Measurements from ENCODE around the gene VTCN1. TPM values are rescaled to one million over a fixed set of nuclear protein-coding genes. Genes with fewer than 3 reads are reported as not detected.
"Not testable (repeated sequence)": the region's sequence is repeated elsewhere in the genome, so short reads cannot be mapped to it uniquely, and the experiment has no call there.

VTCN1 gene
- total RNA-seq, 1 donor from 2014 or later, result not detected

GRCh38 chr1:117173691-117174090 lies 37.0 kb downstream of the VTCN1 start:
- intact Hi-C loops (cut with micrococcal nuclease), result no loop called here
- H3K9me3 Mint-ChIP-seq, result no peaks in the 10 kb centered on the region

DNA sequence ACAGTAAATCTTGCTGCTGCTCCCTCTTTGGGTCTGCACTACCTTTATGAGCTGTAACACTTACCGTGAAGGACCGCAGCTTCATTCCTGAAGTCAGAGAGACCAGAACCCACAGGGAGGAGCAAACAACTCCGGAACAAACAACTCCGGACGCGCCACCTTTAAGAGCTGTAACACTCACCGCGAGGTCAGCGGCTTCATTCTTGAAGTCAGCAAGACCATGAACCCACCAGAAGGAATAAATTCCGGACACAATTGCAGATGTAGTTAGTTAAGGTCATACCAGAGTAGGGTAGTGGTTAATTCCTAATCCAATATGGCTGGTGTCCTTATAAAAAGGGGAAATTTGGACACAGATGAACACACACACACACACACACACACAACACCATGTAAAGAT lies 37.7 kb downstream of the VTCN1 start:
- intact Hi-C loops (cut with micrococcal nuclease), result no loop called here
- H3K36me3 Mint-ChIP-seq (ENCODE audit: low read depth), result no peaks in the 10 kb centered on the region
- H3K4me1 Mint-ChIP-seq (ENCODE audit: low read depth), result no peaks in the 10 kb centered on the region
- H3K27me3 Mint-ChIP-seq (ENCODE audit: insufficient read depth), result no peaks in the 10 kb centered on the region
- H3K27ac Mint-ChIP-seq, result no peak overlapping the region
- no peak for DNase-seq (ENCODE audit: low spot score)
- no peaks in the 10 kb centered on the region for H3K9me3 Mint-ChIP-seq
- H3K4me3 Mint-ChIP-seq, result no peak overlapping the region

More at GRCh38 chr1:117173691-117174090, 37.0 kb downstream of the VTCN1 start:
- Mint-ChIP-seq H3K4me3 (no peak overlapping the region), H3K27me3 (ENCODE audit: insufficient read depth) (no peaks in the 10 kb centered on the region), H3K4me1 (ENCODE audit: low read depth) (no peaks in the 10 kb centered on the region), H3K36me3 (ENCODE audit: low read depth) (no peaks in the 10 kb centered on the region), H3K27ac (no peak overlapping the region)
- DNase-seq (ENCODE audit: low spot score), result no peak

GRCh38 chr1:117171900-117172511 lies 38.7 kb downstream of the VTCN1 start:
- no peaks in the 10 kb centered on the region for H3K4me1 Mint-ChIP-seq (ENCODE audit: low read depth)
- no peaks in the 10 kb centered on the region for H3K36me3 Mint-ChIP-seq (ENCODE audit: low read depth)
- intact Hi-C loops (cut with micrococcal nuclease), result no loop called here
- DNase-seq (ENCODE audit: low spot score), result no peak
- peaks cover 2% of the 10 kb centered on the region for H3K27me3 Mint-ChIP-seq (ENCODE audit: insufficient read depth)
- H3K9me3 Mint-ChIP-seq, result no peaks in the 10 kb centered on the region
- H3K27ac Mint-ChIP-seq, result no peak overlapping the region
- H3K4me3 Mint-ChIP-seq, result no peak overlapping the region

DNA sequence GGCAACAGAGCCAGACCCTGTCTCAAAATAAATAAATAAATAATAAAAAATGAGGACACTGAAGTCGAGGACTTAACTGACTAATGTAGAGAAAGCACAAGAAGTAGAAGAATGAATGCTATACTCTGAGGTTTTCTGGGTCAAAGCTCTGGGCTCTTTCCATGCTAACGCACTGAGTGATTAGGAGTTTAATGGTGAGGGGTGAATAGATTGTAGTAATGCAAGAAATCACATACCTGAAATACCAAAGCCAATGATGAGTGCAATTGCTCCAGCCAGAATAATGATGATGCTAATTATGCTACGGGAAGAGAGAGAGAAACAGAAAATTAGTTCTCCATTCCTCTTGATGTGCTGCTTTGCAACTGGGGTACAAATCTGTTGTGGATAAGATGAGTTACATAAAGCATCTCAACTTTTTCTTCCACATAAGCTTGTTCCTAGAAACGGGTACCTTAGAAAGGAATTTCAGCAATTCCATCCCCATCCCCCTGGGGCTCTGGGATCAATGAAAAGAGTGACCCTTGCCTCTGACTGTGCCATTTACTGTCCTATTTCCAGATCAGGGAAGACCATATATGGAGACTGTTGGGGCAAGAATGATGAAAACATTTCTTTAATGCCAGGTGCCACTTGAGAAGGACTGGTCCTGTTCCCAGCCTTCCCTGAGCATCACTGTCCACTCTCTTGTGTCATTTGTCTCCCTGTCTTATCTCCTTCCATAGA lies 40.7 kb downstream of the VTCN1 start:
- Mint-ChIP-seq H3K4me1 (ENCODE audit: low read depth) (no peaks in the 10 kb centered on the region), H3K27me3 (ENCODE audit: insufficient read depth) (peaks cover 2% of the 10 kb centered on the region), H3K4me3 (no peak overlapping the region), H3K9me3 (no peaks in the 10 kb centered on the region), H3K36me3 (ENCODE audit: low read depth) (no peaks in the 10 kb centered on the region), H3K27ac (no peak overlapping the region)
- DNase-seq (ENCODE audit: low spot score), result no peak
- intact Hi-C loops (cut with micrococcal nuclease), result no loop called here

- DNase-seq (ENCODE audit: low spot score), result no peak
- no peaks in the 10 kb centered on the region for H3K36me3 Mint-ChIP-seq (ENCODE audit: low read depth)
- peaks cover 2% of the 10 kb centered on the region for H3K27me3 Mint-ChIP-seq (ENCODE audit: insufficient read depth)
- no peaks in the 10 kb centered on the region for H3K4me1 Mint-ChIP-seq (ENCODE audit: low read depth)
- intact Hi-C loops (cut with micrococcal nuclease), result no loop called here
- no peaks in the 10 kb centered on the region for H3K9me3 Mint-ChIP-seq
- no peak overlapping the region for H3K4me3 Mint-ChIP-seq
- H3K27ac Mint-ChIP-seq, result no peak overlapping the region
Observed at GRCh38 chr1:117167402-117167801, 43.3 kb downstream of the VTCN1 start.

DNA sequence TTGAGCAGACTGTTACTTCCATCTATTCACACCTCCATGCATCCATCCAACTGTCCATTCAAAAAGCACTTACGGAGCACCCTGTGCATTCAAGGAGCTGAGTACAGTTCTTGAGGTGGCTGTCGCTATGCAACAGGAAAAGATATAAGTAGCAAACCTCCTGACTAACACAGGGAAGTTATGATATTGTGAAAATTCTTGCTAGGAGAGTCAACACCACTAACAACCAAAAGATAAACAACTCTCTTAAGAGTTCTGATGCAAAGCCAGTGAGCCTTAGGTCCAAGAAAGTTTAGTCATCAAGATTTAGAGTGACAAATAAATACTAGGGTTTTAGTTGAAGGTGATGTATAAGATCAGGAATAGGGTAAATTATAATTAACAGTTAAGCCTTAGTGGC lies 44.7 kb downstream of the VTCN1 start:
- intact Hi-C loops (cut with micrococcal nuclease), result no loop called here
- H3K4me1 Mint-ChIP-seq (ENCODE audit: low read depth), result no peaks in the 10 kb centered on the region
- no peak overlapping the region for H3K4me3 Mint-ChIP-seq
- no peaks in the 10 kb centered on the region for H3K9me3 Mint-ChIP-seq
- H3K36me3 Mint-ChIP-seq (ENCODE audit: low read depth), result no peaks in the 10 kb centered on the region
- no peak overlapping the region for H3K27ac Mint-ChIP-seq
- peaks cover 2% of the 10 kb centered on the region for H3K27me3 Mint-ChIP-seq (ENCODE audit: insufficient read depth)
- DNase-seq (ENCODE audit: low spot score), result no peak

- H3K9me3 Mint-ChIP-seq, result no peaks in the 10 kb centered on the region
Observed at GRCh38 chr1:117164209-117164608, 46.5 kb downstream of the VTCN1 start.

DNA sequence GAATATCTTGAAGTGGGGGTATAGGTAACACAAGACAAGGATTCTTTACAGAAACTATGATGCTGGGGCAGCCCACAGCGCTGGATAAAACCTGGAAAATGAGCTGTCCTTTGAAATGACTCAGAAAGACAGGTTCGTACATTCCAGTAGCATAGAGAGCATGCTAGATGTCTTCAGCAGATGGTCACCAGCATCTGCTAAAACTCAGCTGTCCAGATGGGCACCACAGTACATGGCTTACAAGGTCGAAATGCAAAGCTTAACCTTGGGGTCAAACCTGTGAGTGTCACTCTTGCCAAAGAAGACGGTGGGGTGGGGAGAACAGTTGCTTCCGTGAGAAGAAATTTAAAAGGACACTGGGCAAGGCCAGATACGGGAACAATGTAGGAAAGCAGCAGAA lies 47.9 kb downstream of the VTCN1 start:
- H3K4me3 Mint-ChIP-seq, result no peak overlapping the region
- H3K27ac Mint-ChIP-seq, result no peak overlapping the region
- no peaks in the 10 kb centered on the region for H3K4me1 Mint-ChIP-seq (ENCODE audit: low read depth)
- H3K36me3 Mint-ChIP-seq (ENCODE audit: low read depth), result no peaks in the 10 kb centered on the region
- H3K9me3 Mint-ChIP-seq, result no peaks in the 10 kb centered on the region
- DNase-seq (ENCODE audit: low spot score), result no peak
- intact Hi-C loops (cut with micrococcal nuclease), result no loop called here
- H3K27me3 Mint-ChIP-seq (ENCODE audit: insufficient read depth), result peaks cover 7% of the 10 kb centered on the region

More at GRCh38 chr1:117164209-117164608, 46.5 kb downstream of the VTCN1 start:
- DNase-seq (ENCODE audit: low spot score), result no peak
- Mint-ChIP-seq H3K27ac (no peak overlapping the region), H3K4me3 (no peak overlapping the region), H3K27me3 (ENCODE audit: insufficient read depth) (peaks cover 7% of the 10 kb centered on the region), H3K4me1 (ENCODE audit: low read depth) (no peaks in the 10 kb centered on the region), H3K36me3 (ENCODE audit: low read depth) (no peaks in the 10 kb centered on the region)
- intact Hi-C loops (cut with micrococcal nuclease), result no loop called here

DNA sequence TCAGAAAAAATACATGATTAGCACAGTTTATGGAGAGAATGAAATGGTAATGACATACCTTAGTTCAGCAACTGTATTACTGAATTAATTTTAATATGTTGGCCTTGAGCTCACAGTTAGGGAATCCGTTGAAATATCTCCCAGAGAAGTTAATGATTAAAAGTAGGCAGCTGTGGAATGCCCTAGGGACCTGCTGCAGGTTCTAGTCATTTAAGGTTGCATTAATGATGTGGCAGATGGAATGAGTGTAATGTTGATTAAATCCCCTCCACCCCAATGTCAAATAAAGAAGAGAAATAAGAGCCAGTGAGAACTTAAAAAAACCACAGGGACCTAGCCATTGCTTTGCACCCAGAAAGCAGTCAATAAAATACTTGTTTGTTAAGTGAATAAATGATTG lies 48.8 kb downstream of the VTCN1 start:
- H3K36me3 Mint-ChIP-seq (ENCODE audit: low read depth), result no peaks in the 10 kb centered on the region
- DNase-seq (ENCODE audit: low spot score), result no peak
- H3K9me3 Mint-ChIP-seq, result no peaks in the 10 kb centered on the region
- intact Hi-C loops (cut with micrococcal nuclease), result no loop called here
- no peak overlapping the region for H3K4me3 Mint-ChIP-seq
- H3K27ac Mint-ChIP-seq, result no peak overlapping the region
- H3K27me3 Mint-ChIP-seq (ENCODE audit: insufficient read depth), result peaks cover 8% of the 10 kb centered on the region
- no peaks in the 10 kb centered on the region for H3K4me1 Mint-ChIP-seq (ENCODE audit: low read depth)

GRCh38 chr1:117151305-117151704 lies 59.4 kb downstream of the VTCN1 start:
- H3K27me3 Mint-ChIP-seq (ENCODE audit: insufficient read depth); H3K9me3 Mint-ChIP-seq; DNase-seq (ENCODE audit: low spot score); H3K27ac Mint-ChIP-seq; H3K4me1 Mint-ChIP-seq (ENCODE audit: low read depth); H3K4me3 Mint-ChIP-seq; intact Hi-C loops (cut with micrococcal nuclease); H3K36me3 Mint-ChIP-seq (ENCODE audit: low read depth): not testable (repeated sequence)

DNA sequence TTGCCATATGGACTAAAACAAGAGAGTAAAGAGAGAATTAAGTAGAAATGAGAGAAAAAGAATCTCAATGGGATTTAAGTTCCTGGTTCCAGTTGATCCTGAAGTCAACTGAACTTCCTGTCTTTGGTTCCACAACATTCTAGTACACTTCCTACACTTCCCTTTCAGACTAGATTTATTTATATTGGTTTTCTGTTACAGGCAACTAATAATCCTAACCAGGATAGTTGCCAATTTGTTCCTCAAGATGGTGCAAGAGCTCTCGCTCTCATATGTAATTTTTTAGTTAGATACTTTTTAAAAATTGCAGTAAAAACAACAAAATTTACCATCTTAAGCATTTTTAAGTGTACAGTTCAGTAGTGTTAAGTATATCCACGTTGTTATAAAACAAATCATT lies 60.4 kb downstream of the VTCN1 start:
- intact Hi-C loops (cut with micrococcal nuclease), result no loop called here
- no peak overlapping the region for H3K27ac Mint-ChIP-seq

GRCh38 chr1:117147856-117148588 lies 62.7 kb downstream of the VTCN1 start:
- Mint-ChIP-seq H3K27ac (no peak overlapping the region), H3K4me1 (ENCODE audit: low read depth) (no peaks in the 10 kb centered on the region), H3K4me3 (no peak overlapping the region), H3K27me3 (ENCODE audit: insufficient read depth) (peaks cover 11% of the 10 kb centered on the region), H3K36me3 (ENCODE audit: low read depth) (no peaks in the 10 kb centered on the region), H3K9me3 (peaks cover 9% of the 10 kb centered on the region)
- intact Hi-C loops (cut with micrococcal nuclease), result no loop called here
- no peak for DNase-seq (ENCODE audit: low spot score)

More for the DNA sequence above, 60.4 kb downstream of the VTCN1 start:
- Mint-ChIP-seq H3K4me1 (ENCODE audit: low read depth) (no peaks in the 10 kb centered on the region), H3K27me3 (ENCODE audit: insufficient read depth) (peaks cover 9% of the 10 kb centered on the region), H3K4me3 (no peak overlapping the region), H3K9me3 (peaks cover 9% of the 10 kb centered on the region), H3K36me3 (ENCODE audit: low read depth) (no peaks in the 10 kb centered on the region)
- no peak for DNase-seq (ENCODE audit: low spot score)

DNA sequence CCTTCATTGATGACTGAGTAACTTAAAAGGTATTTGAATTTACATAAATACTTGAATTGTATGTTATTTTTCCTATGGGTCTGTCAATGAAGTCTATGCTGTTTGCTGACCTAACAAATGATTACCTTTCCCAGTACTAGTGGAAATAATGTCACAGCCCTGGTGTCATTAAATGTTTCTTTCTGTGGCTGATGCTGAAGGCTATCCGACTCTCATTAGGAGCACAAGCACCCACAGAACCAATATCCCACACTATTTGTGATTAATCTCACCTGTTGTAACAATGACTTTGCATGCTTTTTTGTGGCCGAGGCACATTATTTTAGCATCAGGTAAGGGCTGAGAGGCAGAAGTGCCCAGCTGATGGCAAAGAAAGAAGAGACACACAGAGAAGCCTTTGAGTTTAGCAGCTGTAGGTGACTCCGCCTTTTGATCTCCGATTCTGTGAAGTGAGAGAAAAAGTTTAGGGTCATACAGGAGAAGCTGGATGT lies 63.3 kb downstream of the VTCN1 start:
- Mint-ChIP-seq H3K27ac (no peak overlapping the region), H3K4me1 (ENCODE audit: low read depth) (no peaks in the 10 kb centered on the region), H3K9me3 (peaks cover 9% of the 10 kb centered on the region), H3K36me3 (ENCODE audit: low read depth) (no peaks in the 10 kb centered on the region), H3K4me3 (no peak overlapping the region), H3K27me3 (ENCODE audit: insufficient read depth) (peaks cover 11% of the 10 kb centered on the region)
- intact Hi-C loops (cut with micrococcal nuclease), result no loop called here
- DNase-seq (ENCODE audit: low spot score), result no peak
